Neuronal stem cell (in vitro differentiated cells): Measurements from ENCODE around the gene KRT82.
A peak's percentile ranks its signal among the peaks of the same experiment; 100 is the strongest.

Experiments
- DNase-seq: peaks from one replicate; pipeline ENCODE4 v3.0.0-alpha.2; 2013; ENCODE audit warnings: low spot score
- H2AFZ ChIP-seq: one replicate; pipeline ENCODE4 v1.6.1; 2013; ENCODE audit warnings: mild to moderate bottlenecking, low read length, inconsistent platforms
- H2AK5ac ChIP-seq: 2 replicates; pipeline ENCODE4 v1.6.1; 2013; ENCODE audit warnings: low read depth, mild to moderate bottlenecking, inconsistent platforms, low read length, moderate library complexity, mixed read lengths
- H2BK120ac ChIP-seq: 2 replicates; pipeline ENCODE4 v1.6.1; 2013; ENCODE audit warnings: low read depth, mild to moderate bottlenecking, inconsistent platforms, low read length, moderate library complexity, mixed read lengths
- H2BK12ac ChIP-seq: one replicate; pipeline ENCODE4 v1.6.1; 2013; ENCODE audit warnings: low read length, inconsistent platforms
- H2BK15ac ChIP-seq: 2 replicates; pipeline ENCODE4 v1.6.1; 2013; ENCODE audit warnings: mild to moderate bottlenecking, low read length, inconsistent platforms, mixed read lengths
- H2BK5ac ChIP-seq: one replicate; pipeline ENCODE4 v1.6.1; 2013; ENCODE audit warnings: inconsistent platforms, mild to moderate bottlenecking, low read length, moderate library complexity
- H3K14ac ChIP-seq: one replicate; pipeline ENCODE4 v1.6.1; 2013; ENCODE audit warnings: low read length, inconsistent platforms
- H3K18ac ChIP-seq: 2 replicates; pipeline ENCODE4 v1.6.1; 2013; ENCODE audit warnings: low read length, inconsistent platforms
- H3K23ac ChIP-seq: 2 replicates; pipeline ENCODE4 v1.6.1; 2013; ENCODE audit warnings: low read depth, mild to moderate bottlenecking, mixed read lengths, low read length, inconsistent platforms; ENCODE audit not compliant: poor library complexity
- H3K27ac ChIP-seq: replicated peaks from 3 replicates; pipeline ENCODE4 v1.5.1; 2013; ENCODE audit warnings: low read length, inconsistent platforms
- H3K27me3 ChIP-seq, 3 experiments: 2 replicates each; pipeline ENCODE4 v1.6.1; 2013; ENCODE audit warnings: low read length in 3 of 3, mild to moderate bottlenecking in 2 of 3, inconsistent platforms in 1 of 3, low read depth in 1 of 3, mixed read lengths in 1 of 3, moderate library complexity in 1 of 3; ENCODE audit not compliant: control insufficient read depth in 3 of 3, insufficient read depth in 3 of 3
- H3K36me3 ChIP-seq, 2 donors: replicated peaks in 1 of 2; 2 replicates each; pipeline ENCODE4 v1.6.1; 2013; ENCODE audit warnings: low read length in 2 of 2; ENCODE audit not compliant: control insufficient read depth in 2 of 2, insufficient read depth in 2 of 2
- H3K4ac ChIP-seq: 2 replicates; pipeline ENCODE4 v1.6.1; 2013; ENCODE audit warnings: inconsistent platforms, mild to moderate bottlenecking, low read length, moderate library complexity
- H3K4me1 ChIP-seq, 2 donors: 1 replicate in 1 of 2; 2 replicates in 1 of 2; pipeline ENCODE4 v1.6.1; 2013; ENCODE audit warnings: low read length in 2 of 2, low read depth in 1 of 2; ENCODE audit not compliant: control insufficient read depth in 2 of 2, insufficient read depth in 1 of 2
- H3K4me2 ChIP-seq: one replicate; pipeline ENCODE4 v1.6.1; 2013; ENCODE audit warnings: mild to moderate bottlenecking, low read length, inconsistent platforms; ENCODE audit not compliant: insufficient read depth, poor library complexity, severe bottlenecking
- H3K4me3 ChIP-seq, 2 donors: 2 replicates each; pipeline ENCODE4 v1.5.1; 2013; ENCODE audit warnings: low read length in 2 of 2, mild to moderate bottlenecking in 2 of 2, inconsistent platforms in 1 of 2, moderate library complexity in 1 of 2
- H3K79me1 ChIP-seq: one replicate; pipeline ENCODE4 v1.6.1; 2013; ENCODE audit warnings: low read depth, mild to moderate bottlenecking, inconsistent platforms, low read length, moderate library complexity
- H3K9ac ChIP-seq: one replicate; pipeline ENCODE4 v1.6.1; 2013; ENCODE audit warnings: mild to moderate bottlenecking, low read depth, low read length, inconsistent platforms; ENCODE audit not compliant: poor library complexity
- H3K9me3 ChIP-seq, 2 donors: replicated peaks in 1 of 2; 2 replicates each; pipeline versions ENCODE3 to v1.6.1; 2013; ENCODE audit warnings: low read length in 2 of 2, mild to moderate bottlenecking in 2 of 2, inconsistent platforms in 1 of 2, low read depth in 1 of 2, mixed read lengths in 1 of 2, moderate library complexity in 1 of 2; ENCODE audit not compliant: control insufficient read depth in 2 of 2, insufficient read depth in 1 of 2
- H4K8ac ChIP-seq: one replicate; pipeline ENCODE4 v1.6.1; 2013; ENCODE audit warnings: low read depth, mild to moderate bottlenecking, inconsistent platforms, low read length, moderate library complexity
- H4K91ac ChIP-seq: one replicate; pipeline ENCODE4 v1.6.1; 2013; ENCODE audit warnings: low read length, low read depth, mild to moderate bottlenecking, inconsistent platforms; ENCODE audit not compliant: poor library complexity
- WGBS, 2 donors: extraction: QIAGEN DNeasy Blood & Tissue Kit; methylation state at CpG; one replicate each; pipeline ENCODE4 v1.1.7; 2013; ENCODE audit warnings: missing lambda C conversion rate in 2 of 2, mixed read lengths in 1 of 2; ENCODE audit not compliant: insufficient read length in 2 of 2, insufficient replicate concordance in 1 of 2; ENCODE audit errors: extremely low coverage in 2 of 2; 5-methylcytosine and 5-hydroxymethylcytosine counted together

Gene KRT82

GRCh38 chr12:52353766-52354165 is 52.4 kb downstream of the KRT82 start:
- no CpG with 5 or more reads among the region's 3 CpGs for WGBS, 2 donors
- Histone ChIP-seq H2AFZ (no peak overlapping the region), H3K14ac (no peak overlapping the region), H4K8ac (no peak overlapping the region), H4K91ac (no peak overlapping the region), H3K79me1 (no peaks in the 10 kb centered on the region), H3K4me1 (no peaks in the 10 kb centered on the region), H3K27ac (no peak overlapping the region), H3K4me3 (no peak overlapping the region), H2BK5ac (no peak overlapping the region), H3K4ac (no peak overlapping the region), H3K27me3 (peaks cover 0 to 13% (median 2%) of the 10 kb centered on the region in 3 experiments), H3K23ac (no peak overlapping the region), H2AK5ac (no peak overlapping the region), H2BK15ac (no peak overlapping the region), H3K18ac (no peak overlapping the region), H3K4me2 (no peak overlapping the region), H2BK120ac (no peak overlapping the region), H3K9ac (no peak overlapping the region), H3K36me3 (no peaks in the 10 kb centered on the region), H2BK12ac (no peak overlapping the region), H3K9me3 (no peaks in the 10 kb centered on the region)
- DNase-seq, result no peak

- H2BK15ac ChIP-seq, result no peak overlapping the region
- no peak overlapping the region for H3K4me3 ChIP-seq
- H3K23ac ChIP-seq, result no peak overlapping the region
- H3K9me3 ChIP-seq, result no peaks in the 10 kb centered on the region
- H3K18ac ChIP-seq, result no peak overlapping the region
- H4K8ac ChIP-seq, result no peak overlapping the region
- H3K9ac ChIP-seq, result no peak overlapping the region
- H3K14ac ChIP-seq, result no peak overlapping the region
- no peak overlapping the region for H4K91ac ChIP-seq
- H2BK5ac ChIP-seq, result no peak overlapping the region
- H3K27me3 ChIP-seq, result peaks cover 0 to 19% (median 2%) of the 10 kb centered on the region in 3 experiments
- H2AFZ ChIP-seq, result no peak overlapping the region
- no peak overlapping the region for H2BK12ac ChIP-seq
- H3K36me3 ChIP-seq, result no peaks in the 10 kb centered on the region
- DNase-seq, result no peak
- no peak overlapping the region for H2BK120ac ChIP-seq
- no peak overlapping the region for H3K4me2 ChIP-seq
- H3K27ac ChIP-seq, result no peak overlapping the region
- no peaks in the 10 kb centered on the region for H3K4me1 ChIP-seq
- no peaks in the 10 kb centered on the region for H3K79me1 ChIP-seq
- no peak overlapping the region for H3K4ac ChIP-seq
- WGBS, 2 donors, result no CpG with 5 or more reads among the region's 2 CpGs
- H2AK5ac ChIP-seq, result no peak overlapping the region
These were observed 53.2 kb downstream of the KRT82 start for GRCh38 chr12:52352951-52353350.

- no peaks in the 10 kb centered on the region for H3K4me1 ChIP-seq
- no peak overlapping the region for H3K4me3 ChIP-seq
- no peak for DNase-seq
- no peak overlapping the region for H2BK120ac ChIP-seq
- H3K23ac ChIP-seq, result no peak overlapping the region
- no peak overlapping the region for H2AK5ac ChIP-seq
- no peak overlapping the region for H2BK5ac ChIP-seq
- H3K4ac ChIP-seq, result no peak overlapping the region
- no peak overlapping the region for H2BK12ac ChIP-seq
- no peak overlapping the region for H2AFZ ChIP-seq
- no peak overlapping the region for H3K14ac ChIP-seq
- H3K9me3 ChIP-seq, result no peaks in the 10 kb centered on the region
- no peaks in the 10 kb centered on the region for H3K79me1 ChIP-seq
- H3K18ac ChIP-seq, result no peak overlapping the region
- H4K8ac ChIP-seq, result no peak overlapping the region
- H3K4me2 ChIP-seq, result no peak overlapping the region
- no peak overlapping the region for H4K91ac ChIP-seq
- peaks cover 0 to 21% (median 2%) of the 10 kb centered on the region in 3 experiments for H3K27me3 ChIP-seq
- H2BK15ac ChIP-seq, result no peak overlapping the region
- no CpG with 5 or more reads among the region's 9 CpGs for WGBS, 2 donors
- no peak overlapping the region for H3K27ac ChIP-seq
- no peak overlapping the region for H3K9ac ChIP-seq
- H3K36me3 ChIP-seq, result no peaks in the 10 kb centered on the region
These were observed 54.7 kb downstream of the KRT82 start for GRCh38 chr12:52351196-52352059.

GRCh38 chr12:52350786-52351185 is 55.3 kb downstream of the KRT82 start:
- Histone ChIP-seq H2BK12ac (no peak overlapping the region), H3K79me1 (no peaks in the 10 kb centered on the region), H2BK120ac (no peak overlapping the region), H3K27me3 (peaks cover 0 to 22% (median 2%) of the 10 kb centered on the region in 3 experiments), H2BK15ac (no peak overlapping the region), H4K91ac (no peak overlapping the region), H3K4me3 (no peak overlapping the region), H2AFZ (no peak overlapping the region), H2BK5ac (no peak overlapping the region), H3K4ac (no peak overlapping the region), H3K9me3 (no peaks in the 10 kb centered on the region), H3K4me2 (no peak overlapping the region), H3K36me3 (no peaks in the 10 kb centered on the region), H4K8ac (no peak overlapping the region), H3K27ac (no peak overlapping the region), H3K23ac (peak overlapping the region; percentile 9), H3K9ac (no peak overlapping the region), H3K14ac (no peak overlapping the region), H2AK5ac (no peak overlapping the region), H3K18ac (no peak overlapping the region), H3K4me1 (no peaks in the 10 kb centered on the region)
- DNase-seq, result no peak
- WGBS, 2 donors, result no CpG with 5 or more reads among the region's 5 CpGs
